ENCODE results near the gene MFSD12.
A peak's percentile ranks its signal among the peaks of the same experiment; 100 is the strongest.
"Not testable (repeated sequence)": the region's sequence is repeated elsewhere in the genome, so short reads cannot be mapped to it uniquely, and the experiment has no call there.

The MFSD12 gene

DNA sequence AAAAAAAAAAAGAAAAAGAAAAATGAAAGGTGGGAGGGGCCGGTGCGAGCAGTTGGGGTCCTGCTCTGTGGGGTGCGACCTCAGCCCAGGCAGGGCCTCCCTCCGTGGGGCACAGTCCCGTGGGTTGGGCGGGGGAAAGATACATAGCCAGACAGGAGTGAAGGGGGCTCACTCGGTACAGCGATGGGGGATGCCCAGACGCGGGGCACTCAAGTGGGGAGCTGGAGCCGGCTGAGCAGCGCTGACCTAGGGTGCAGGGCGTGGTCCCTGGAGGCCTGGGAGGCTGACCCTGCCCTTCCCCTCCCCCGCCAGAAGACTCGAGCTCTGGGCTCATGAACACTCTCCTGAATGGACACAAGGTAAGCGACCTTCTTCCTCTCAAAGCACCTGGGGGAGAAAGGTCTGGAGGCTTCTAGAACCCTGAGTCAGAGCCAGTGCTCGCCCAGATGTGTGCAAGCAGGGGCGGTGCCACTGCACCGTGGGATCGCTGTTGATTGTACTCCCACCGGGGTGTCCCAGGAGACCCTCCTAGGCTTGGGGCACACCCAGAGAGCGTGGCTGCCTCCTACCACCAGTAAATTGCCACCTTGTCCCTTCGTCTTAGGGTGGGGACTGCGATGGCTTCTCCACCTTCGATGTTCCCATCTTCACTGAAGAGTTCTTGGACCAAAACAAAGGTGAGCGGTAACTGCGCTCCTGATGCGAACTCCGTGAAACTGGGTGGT, 18.7 kb upstream of the MFSD12 start:
- no peaks in the 10 kb centered on the region for H3K27me3 Mint-ChIP-seq
- no peaks in the 10 kb centered on the region for H3K9me3 Mint-ChIP-seq
- peaks cover 16% of the 10 kb centered on the region for H3K4me1 Mint-ChIP-seq
- DNase-seq (no peak), ATAC-seq (no peak)
- no peak overlapping the region for H3K27ac Mint-ChIP-seq
- H3K4me3 Mint-ChIP-seq = no peak overlapping the region
- H3K36me3 Mint-ChIP-seq (ENCODE audit: low read depth) = peaks cover 6% of the 10 kb centered on the region

DNA sequence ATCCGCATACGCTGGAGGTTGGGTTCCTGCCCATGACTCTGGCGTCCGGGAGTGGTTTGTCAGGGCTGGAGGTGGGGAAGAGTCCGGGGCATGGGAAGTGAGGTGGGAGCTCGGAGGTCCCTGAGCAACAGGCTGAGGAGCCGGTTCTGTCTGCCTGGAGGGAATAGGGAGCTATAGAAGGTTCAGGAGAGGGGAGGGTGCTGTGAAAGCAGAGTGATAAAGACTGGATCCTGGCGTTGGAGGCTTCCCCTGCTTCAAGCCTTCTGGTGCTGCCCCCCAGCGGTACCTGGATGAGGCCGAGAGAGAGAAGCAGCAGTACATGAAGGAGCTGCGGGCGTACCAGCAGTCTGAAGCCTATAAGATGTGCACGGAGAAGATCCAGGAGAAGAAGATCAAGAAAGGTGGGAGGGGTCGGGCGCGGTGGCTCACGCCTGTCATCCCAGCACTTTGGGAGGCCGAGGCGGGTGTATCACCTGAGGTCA, 17.9 kb upstream of the MFSD12 start:
- H3K4me3 Mint-ChIP-seq = no peak overlapping the region
- H3K36me3 Mint-ChIP-seq (ENCODE audit: low read depth) = peaks cover 6% of the 10 kb centered on the region
- no peak overlapping the region for H3K27ac Mint-ChIP-seq
- DNase-seq (no peak), ATAC-seq (no peak)
- no peaks in the 10 kb centered on the region for H3K9me3 Mint-ChIP-seq
- H3K27me3 Mint-ChIP-seq = no peaks in the 10 kb centered on the region
- peaks cover 16% of the 10 kb centered on the region for H3K4me1 Mint-ChIP-seq

DNA sequence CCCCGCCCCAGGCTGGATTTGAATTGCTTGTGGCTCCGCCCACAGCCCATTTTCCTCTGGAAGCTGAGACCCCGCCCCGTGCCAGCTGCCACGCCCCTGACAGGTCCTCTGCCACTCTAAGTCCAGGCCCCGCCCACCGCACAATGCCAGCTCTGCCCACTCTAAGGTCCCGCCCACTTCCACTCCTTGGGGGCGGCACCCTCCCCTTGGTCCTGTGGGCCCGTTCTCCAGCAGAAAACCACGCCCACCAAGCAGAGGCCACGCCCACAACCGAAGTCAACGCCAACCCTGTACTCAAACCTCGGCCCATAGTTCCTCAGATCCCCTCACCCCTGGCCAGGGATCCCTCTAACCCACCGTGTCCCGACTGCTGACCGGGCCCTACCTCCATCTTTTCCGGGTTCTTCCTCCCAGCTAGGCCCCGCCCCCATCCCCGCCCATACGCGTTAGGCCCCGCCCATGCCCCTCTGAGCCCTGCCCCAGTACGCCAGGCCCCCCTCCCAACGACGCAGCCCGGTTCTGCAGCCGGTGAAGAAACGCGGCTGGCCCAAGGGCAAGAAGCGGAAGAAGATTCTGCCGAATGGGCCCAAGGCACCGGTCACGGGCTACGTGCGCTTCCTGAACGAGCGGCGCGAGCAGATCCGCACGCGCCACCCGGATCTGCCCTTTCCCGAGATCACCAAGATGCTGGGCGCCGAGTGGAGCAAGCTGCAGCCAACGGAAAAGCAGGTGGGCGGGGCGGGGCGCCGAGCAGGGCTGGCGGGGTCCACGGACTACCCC, 16.7 kb upstream of the MFSD12 start:
- DNase-seq = peak; percentile 95
- peak overlapping the region; percentile 31 for H3K27ac Mint-ChIP-seq
- peak overlapping the region; percentile 75 for H3K4me3 Mint-ChIP-seq
- no peaks in the 10 kb centered on the region for H3K27me3 Mint-ChIP-seq
- H3K36me3 Mint-ChIP-seq (ENCODE audit: low read depth) = peaks cover 6% of the 10 kb centered on the region
- ATAC-seq = peak; percentile 8
- peaks cover 16% of the 10 kb centered on the region for H3K4me1 Mint-ChIP-seq
- H3K9me3 Mint-ChIP-seq = no peaks in the 10 kb centered on the region

DNA sequence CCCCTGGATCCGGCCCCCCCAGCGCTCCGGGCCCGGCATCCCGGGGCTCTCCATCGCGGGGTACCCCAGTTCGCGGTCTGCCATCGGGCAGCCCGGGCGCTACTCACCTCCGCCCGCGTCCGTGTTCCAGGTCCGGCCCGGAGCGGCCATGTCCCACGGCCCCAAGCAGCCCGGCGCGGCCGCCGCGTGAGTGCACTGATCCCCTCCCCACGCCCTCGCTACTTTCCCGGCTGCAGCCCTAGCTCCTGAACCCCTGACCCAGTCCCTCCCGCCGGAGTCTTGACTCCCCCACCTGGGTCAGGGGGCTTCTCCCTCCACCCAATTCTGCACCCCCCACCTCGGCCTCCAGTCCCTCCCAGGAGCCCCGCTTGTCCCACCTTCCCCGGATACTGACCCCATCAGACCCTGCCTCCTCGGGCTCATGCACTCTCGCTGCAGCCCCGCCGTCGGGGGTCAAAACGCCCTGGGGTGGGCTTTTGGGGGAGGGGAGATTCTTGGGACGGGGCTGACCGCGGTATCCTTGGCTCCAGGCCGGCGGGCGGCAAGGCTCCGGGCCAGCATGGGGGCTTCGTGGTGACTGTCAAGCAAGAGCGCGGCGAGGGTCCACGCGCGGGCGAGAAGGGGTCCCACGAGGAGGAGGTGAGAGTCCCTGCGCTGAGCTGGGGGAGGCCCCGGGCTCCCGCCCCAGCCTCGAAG, 15.9 kb upstream of the MFSD12 start:
- no peaks in the 10 kb centered on the region for H3K9me3 Mint-ChIP-seq
- DNase-seq = peak; percentile 36
- H3K27ac Mint-ChIP-seq = peak overlapping the region; percentile 31

DNA sequence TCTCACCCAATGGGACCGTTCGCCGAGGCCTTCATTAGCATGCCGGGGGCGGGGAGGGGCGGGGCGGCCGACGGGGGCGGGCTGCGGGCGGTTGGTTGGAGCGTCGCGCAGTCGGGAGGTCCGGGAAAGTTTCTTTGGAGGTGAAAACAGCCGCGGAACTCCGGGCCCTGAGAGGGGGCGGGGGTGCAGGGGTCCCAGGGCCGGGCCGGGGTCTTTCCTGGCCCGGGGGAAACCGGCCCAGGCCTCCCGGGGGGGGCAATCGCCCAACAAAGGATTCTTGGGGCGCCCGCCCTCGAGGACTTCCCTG, 15.4 kb upstream of the MFSD12 start, which contains the start of gene HMG20B:
Gene HMG20B, plus strand, starts transcription at position 90 of the 307 bp plus-strand sequence. CDS start 366 bp downstream, outside the sequence.
- Mint-ChIP-seq H3K27me3 (no peaks in the 10 kb centered on the region), H3K4me3 (peak within 1 kb of the TSS; percentile 75), H3K4me1 (peaks cover 18% of the 10 kb centered on the region), H3K9me3 (no peaks in the 10 kb centered on the region), H3K36me3 (ENCODE audit: low read depth) (peaks cover 6% of the 10 kb centered on the region), H3K27ac (peak within 1 kb of the TSS; percentile 72)
- DNase-seq = no peak
- no peak for ATAC-seq

More for the DNA sequence above, 15.9 kb upstream of the MFSD12 start:
- peak overlapping the region; percentile 75 for H3K4me3 Mint-ChIP-seq
- no peaks in the 10 kb centered on the region for H3K27me3 Mint-ChIP-seq
- H3K36me3 Mint-ChIP-seq (ENCODE audit: low read depth) = peaks cover 6% of the 10 kb centered on the region
- peaks cover 18% of the 10 kb centered on the region for H3K4me1 Mint-ChIP-seq
- ATAC-seq = peak; percentile 2

DNA sequence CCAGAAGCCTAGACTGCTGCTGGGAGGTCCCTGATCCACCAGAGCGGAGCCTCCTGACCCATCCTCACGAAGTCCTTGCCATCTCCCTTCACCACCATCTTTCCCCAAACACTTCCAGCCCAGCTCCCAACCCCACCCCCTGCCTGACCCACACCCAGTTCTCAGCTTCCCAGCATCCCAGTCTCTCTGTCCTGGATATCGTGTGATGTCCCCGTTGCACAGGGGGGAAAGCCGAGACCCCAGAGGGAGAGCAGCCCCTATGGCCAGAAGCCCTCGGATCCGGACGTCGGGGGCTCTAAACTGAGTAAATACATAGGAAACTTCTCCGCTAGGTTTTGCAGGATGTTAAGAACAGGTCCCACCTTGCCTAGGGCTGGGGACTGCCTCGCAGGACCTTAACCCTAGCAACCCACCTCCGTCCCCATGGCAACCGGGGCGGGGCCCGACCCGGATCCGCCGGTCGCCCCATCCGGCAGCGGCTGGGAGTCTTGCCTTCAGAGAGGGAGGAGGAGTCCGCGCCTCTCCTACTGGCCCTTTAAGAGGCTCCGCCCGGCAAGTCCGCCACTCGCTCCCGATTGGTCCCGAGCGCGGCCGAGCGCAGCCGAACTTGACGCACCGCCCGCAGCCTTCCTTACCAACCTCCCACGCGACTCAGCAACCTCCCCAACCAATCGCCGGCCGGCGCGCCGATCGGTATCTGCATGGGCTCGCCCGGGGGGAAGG, 14.9 kb upstream of the MFSD12 start:
- ATAC-seq (peak; percentile 97), DNase-seq (peak; percentile 99)
- peaks cover 18% of the 10 kb centered on the region for H3K4me1 Mint-ChIP-seq
- H3K9me3 Mint-ChIP-seq = no peaks in the 10 kb centered on the region
- peak overlapping the region; percentile 72 for H3K27ac Mint-ChIP-seq
- peak overlapping the region; percentile 75 for H3K4me3 Mint-ChIP-seq
- no peaks in the 10 kb centered on the region for H3K27me3 Mint-ChIP-seq
- peaks cover 6% of the 10 kb centered on the region for H3K36me3 Mint-ChIP-seq (ENCODE audit: low read depth)

DNA sequence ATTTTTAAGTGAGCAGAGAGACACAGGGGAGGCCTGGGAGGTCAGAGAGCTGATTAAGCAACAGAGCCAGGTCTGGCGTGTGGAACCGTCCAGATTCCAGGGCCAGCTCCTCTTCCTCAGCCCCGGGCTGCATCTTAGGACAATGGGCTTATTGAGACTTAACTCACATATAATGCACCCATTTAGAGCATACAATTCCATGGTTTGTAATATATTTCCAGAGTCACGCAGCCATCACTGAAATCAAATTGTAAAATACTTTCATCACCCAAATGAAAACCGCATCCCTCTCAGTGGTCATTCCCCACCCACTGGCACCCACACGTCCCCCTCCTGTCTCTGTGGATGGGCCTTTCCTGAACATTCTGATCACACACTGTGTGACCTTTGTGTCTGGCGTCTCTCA, 13.2 kb upstream of the MFSD12 start:
- no peak for ATAC-seq
- no peaks in the 10 kb centered on the region for H3K27me3 Mint-ChIP-seq

DNA sequence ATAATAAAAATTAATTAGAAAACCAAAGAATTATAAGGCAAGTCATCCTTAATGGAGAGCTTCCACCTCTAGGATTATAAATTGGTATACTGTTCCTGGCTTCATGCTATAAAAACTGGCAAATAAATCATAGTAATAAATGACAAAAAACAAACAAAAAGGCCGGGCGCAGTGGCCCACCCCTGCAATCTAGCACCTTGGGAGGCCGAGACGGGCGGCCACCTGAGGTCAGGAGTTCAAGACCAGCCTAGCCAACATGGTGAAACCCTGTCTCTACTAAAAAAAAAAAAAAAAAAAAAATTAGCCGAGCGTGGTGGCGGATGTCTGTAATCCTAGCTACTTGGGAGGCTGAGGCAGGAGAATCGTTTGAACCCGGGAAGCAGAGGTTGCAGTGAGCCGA, 12.7 kb upstream of the MFSD12 start:
- H3K4me1 Mint-ChIP-seq = peaks cover 17% of the 10 kb centered on the region
- H3K36me3 Mint-ChIP-seq (ENCODE audit: low read depth); H3K9me3 Mint-ChIP-seq; H3K4me3 Mint-ChIP-seq; DNase-seq; ATAC-seq; H3K27me3 Mint-ChIP-seq; H3K27ac Mint-ChIP-seq: not testable (repeated sequence)

More for the DNA sequence above, 13.2 kb upstream of the MFSD12 start:
- DNase-seq = no peak
- Mint-ChIP-seq H3K27ac (no peak overlapping the region), H3K9me3 (no peaks in the 10 kb centered on the region), H3K4me3 (no peak overlapping the region), H3K36me3 (ENCODE audit: low read depth) (peaks cover 6% of the 10 kb centered on the region), H3K4me1 (peaks cover 18% of the 10 kb centered on the region)

DNA sequence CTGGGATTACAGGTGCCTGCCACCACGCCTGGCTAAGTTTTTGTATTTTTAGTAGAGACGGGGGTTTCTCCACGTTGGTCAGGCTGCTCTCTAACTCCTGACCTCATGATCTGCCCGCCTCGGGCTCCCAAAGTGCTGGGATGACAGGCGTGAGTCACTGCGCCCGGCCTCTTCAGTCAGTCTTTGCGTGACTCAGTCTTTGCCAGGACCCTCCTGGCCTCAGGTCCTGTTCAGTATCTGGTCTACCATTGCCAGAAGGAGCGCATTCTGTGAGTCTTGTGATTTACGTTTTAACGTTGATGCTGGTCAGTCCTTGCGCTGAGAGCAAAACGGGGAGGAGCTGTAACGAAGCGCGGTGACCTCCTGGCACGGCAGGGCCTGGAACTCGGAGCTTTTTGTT, 7.8 kb upstream of the MFSD12 start:
- Mint-ChIP-seq H3K36me3 (ENCODE audit: low read depth) (no peaks in the 10 kb centered on the region), H3K27ac (no peak overlapping the region), H3K4me3 (no peak overlapping the region), H3K9me3 (no peaks in the 10 kb centered on the region), H3K4me1 (peaks cover 2% of the 10 kb centered on the region), H3K27me3 (no peaks in the 10 kb centered on the region)
- ATAC-seq = no peak
- no peak for DNase-seq

DNA sequence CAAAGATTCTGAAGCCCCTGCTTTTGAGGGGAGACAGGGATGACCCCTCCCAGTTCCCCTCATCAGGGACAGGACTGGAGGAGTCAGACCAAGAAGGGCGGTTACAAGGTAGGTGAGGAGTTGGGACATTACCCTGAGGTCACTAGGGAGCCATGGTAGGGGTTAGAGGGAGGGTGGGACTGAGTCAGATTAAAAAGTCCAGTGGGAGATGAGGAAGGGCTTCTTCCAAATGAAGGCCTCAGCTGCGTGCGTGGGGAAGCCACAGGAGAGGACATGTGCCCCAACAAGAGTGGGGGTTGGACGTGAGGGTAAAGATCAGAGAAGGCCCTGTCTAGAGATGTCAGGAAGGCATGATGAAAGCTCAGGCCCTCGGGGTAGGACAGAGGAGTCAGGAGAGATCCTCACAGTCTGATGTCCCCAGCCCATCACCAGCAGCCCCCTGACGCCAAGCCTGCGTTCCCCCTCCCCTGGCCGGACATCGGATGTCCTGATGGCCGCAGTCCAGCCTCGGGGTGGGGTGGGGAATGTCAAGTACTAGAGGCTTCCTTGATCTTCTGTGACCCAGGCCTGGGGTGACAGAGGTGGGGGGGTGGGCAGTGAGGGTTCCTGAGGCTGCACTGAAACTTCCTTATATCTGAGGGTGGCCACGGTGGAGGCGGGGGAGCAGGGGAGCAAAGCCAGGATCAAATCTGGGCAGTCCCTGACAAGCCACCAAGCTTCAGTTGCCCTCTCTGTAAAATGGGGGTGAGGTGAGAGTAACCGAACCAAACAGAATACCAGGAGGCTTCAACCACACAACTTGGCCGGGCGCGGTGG, 6.5 kb upstream of the MFSD12 start:
- H3K27me3 Mint-ChIP-seq = no peaks in the 10 kb centered on the region
- no peaks in the 10 kb centered on the region for H3K9me3 Mint-ChIP-seq
- DNase-seq (no peak), ATAC-seq (no peak)
- peaks cover 2% of the 10 kb centered on the region for H3K4me1 Mint-ChIP-seq
- no peak overlapping the region for H3K27ac Mint-ChIP-seq
- no peak overlapping the region for H3K4me3 Mint-ChIP-seq
- no peaks in the 10 kb centered on the region for H3K36me3 Mint-ChIP-seq (ENCODE audit: low read depth)

DNA sequence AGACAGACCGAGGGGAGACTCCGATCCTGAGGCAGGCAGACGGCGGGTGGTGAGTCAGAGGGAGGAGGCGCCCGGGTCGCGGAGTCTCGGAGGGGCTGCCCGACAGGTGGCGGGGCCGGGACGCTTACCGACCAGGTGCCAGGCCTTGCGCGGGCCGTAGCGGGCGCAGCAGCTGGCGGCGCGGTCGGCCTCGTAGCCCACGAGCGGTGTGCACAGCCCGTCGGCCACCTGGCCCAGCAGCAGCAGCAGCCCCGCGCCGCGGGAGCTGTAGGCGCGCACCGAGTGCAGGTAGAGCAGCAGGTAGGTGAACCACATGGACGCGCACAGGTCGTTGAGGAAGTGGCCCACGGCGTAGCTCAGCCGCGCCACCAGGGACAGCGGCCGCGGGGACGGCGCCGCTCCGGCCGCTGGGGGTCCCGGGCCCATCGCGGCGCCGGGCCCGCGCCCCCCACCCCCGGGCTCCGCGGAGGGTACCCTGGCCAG, 367 bp downstream of the MFSD12 start:
- Mint-ChIP-seq H3K27ac (peak overlapping the region; percentile 94), H3K4me3 (peak overlapping the region; percentile 99), H3K4me1 (peaks cover 44% of the 10 kb centered on the region), H3K36me3 (ENCODE audit: low read depth) (peaks cover 2% of the 10 kb centered on the region), H3K27me3 (no peaks in the 10 kb centered on the region), H3K9me3 (no peaks in the 10 kb centered on the region)
- DNase-seq (peak; percentile 78), ATAC-seq (peak; percentile 55)

DNA sequence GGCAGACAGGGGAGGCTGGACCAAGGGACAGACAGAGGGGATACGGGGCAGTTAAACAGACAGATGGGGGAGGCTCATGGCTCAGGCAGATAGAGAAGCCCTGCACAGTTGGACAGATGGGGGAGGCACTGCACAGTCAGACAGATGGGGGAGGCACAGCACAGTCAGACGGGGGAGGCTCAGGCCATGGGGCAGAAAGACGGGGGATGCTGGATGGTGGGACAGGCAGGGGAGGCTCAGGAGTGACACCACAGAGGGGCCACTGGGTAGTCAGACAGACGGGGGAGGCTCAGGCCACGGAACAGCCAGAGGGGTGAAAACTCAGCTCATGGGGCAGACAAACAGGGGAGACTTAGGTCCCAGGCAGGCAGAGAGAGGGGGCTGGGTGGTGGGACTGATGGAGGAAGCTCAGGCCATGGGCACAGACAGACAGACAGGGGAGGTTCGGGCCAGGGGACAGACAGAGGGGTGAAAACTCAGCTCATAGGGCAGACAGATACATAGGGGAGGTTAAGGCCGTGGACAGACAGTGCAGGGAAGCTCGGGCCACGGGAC, 886 bp downstream of the MFSD12 start:
- no peaks in the 10 kb centered on the region for H3K27me3 Mint-ChIP-seq
- peak overlapping the region; percentile 99 for H3K4me3 Mint-ChIP-seq
- DNase-seq (no peak), ATAC-seq (no peak)
- no peaks in the 10 kb centered on the region for H3K9me3 Mint-ChIP-seq
- peaks cover 48% of the 10 kb centered on the region for H3K4me1 Mint-ChIP-seq
- peak overlapping the region; percentile 94 for H3K27ac Mint-ChIP-seq
- peaks cover 2% of the 10 kb centered on the region for H3K36me3 Mint-ChIP-seq (ENCODE audit: low read depth)

Data from activated naive CD8-positive, alpha-beta T cell treated with anti-CD3 and anti-CD28 coated beads, Interleukin-2, amount 50 U/mL, for 24 hours (primary cell).